ENCODE measurements around the gene DEFB132. TPM values are rescaled to one million over a fixed set of nuclear protein-coding genes. Genes with fewer than 3 reads are reported as not detected.

Gene DEFB132
- total and polyA plus RNA-seq, 9 of the 15 experiments (the other 6 are each of a cell fraction or from before 2014, with no cell fraction given) = not detected

DNA sequence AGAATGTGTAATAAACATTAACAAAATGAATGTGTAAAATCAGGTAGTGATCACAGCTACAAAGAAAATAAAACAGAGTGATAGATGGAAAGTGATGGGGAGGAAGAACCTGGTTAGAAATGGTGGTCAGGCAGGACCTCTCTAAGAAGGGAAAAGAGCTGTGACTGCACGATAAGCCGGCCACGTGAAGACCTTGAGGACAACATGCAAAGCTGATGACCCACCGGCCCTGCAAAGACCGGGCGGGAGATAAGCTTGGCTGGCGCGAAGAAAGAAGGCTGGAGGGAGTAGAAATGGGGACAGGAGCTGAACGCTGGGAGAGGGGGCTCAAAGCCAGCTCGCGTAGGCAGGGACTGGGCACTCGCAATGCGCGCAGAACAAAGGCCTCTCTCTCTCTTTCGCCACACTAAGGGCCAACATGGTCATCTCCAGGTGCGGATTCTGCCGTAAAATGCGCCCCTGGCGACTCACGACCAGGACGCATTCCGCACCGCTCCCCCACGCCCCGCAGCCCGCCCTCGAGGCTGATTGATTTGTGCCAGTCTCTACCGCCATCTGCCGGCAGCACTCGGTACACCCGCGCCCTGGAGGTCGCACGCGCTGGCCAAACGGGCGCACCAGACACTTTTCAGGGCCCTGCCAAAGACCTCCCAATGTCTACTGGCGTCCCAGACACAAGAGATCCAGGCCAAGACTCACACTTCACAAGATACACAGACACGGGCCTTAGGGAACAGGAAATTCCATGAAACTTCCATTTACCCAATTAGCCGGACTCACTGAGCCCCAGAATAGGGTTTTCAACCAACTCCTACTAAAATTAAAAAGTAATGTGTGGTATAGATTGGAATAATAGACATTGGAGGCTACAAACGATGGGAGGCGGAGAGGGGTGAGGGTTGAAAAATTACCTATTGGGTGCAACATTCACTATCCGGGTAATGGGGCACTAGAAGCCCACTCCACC lies 9.4 kb downstream of the DEFB132 start (continued):
- TF ChIP-seq, protein P1, sequence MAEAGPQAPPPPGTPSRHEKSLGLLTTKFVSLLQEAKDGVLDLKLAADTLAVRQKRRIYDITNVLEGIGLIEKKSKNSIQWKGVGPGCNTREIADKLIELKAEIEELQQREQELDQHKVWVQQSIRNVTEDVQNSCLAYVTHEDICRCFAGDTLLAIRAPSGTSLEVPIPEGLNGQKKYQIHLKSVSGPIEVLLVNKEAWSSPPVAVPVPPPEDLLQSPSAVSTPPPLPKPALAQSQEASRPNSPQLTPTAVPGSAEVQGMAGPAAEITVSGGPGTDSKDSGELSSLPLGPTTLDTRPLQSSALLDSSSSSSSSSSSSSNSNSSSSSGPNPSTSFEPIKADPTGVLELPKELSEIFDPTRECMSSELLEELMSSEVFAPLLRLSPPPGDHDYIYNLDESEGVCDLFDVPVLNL (CRISPR knock-in tag; IDR thresholded peaks at IDR 0.05; ENCODE audit: low read depth) = peak; percentile 74; the same call in 1 of the 2 replicates
- TF ChIP-seq CCAR2 (IDR thresholded peaks at IDR 0.05; ENCODE audit: low read depth, low read length) (no peak), ZNF354B (CRISPR knock-in tag; IDR thresholded peaks at IDR 0.05) (no peak), HDAC2 (IDR thresholded peaks at IDR 0.05) (peak; percentile 78; the same call in 1 of the 2 replicates), NBN (IDR thresholded peaks at IDR 0.05; ENCODE audit: low read depth) (peak; percentile 75; the same call in 1 of the 2 replicates), ZNF143 (CRISPR knock-in tag; IDR thresholded peaks at IDR 0.05) (peak; percentile 44; the same call in 1 of the 2 replicates), ZBTB17 (CRISPR knock-in tag; IDR thresholded peaks at IDR 0.05) (no peak), NR1H2 (CRISPR knock-in tag; IDR thresholded peaks at IDR 0.05) (peak; percentile 95; the same call in 1 of the 2 replicates), ZNF212 (CRISPR knock-in tag; IDR thresholded peaks at IDR 0.05) (no peak), STAG1 (CRISPR knock-in tag; IDR thresholded peaks at IDR 0.05; ENCODE audit: borderline replicate concordance) (peak; percentile 67), HCFC1 (IDR thresholded peaks at IDR 0.05; ENCODE audit: low read depth, low read length) (peak; percentile 43), DMBX1 (CRISPR knock-in tag; IDR thresholded peaks at IDR 0.05; ENCODE audit: borderline replicate concordance) (peak; percentile 90), LARP7 (IDR thresholded peaks at IDR 0.05) (no peak), KLF1 (tag; IDR thresholded peaks at IDR 0.05) (no peak), MEF2D (tag; conservative IDR thresholded peaks at IDR 0.05; ENCODE audit: low read depth) (peak; percentile 68), SIN3B (IDR thresholded peaks at IDR 0.05; ENCODE audit: low read depth) (no peak), BMI1 (IDR thresholded peaks at IDR 0.05; ENCODE audit: low read length) (no peak)
- TF ChIP-seq, protein P2, sequence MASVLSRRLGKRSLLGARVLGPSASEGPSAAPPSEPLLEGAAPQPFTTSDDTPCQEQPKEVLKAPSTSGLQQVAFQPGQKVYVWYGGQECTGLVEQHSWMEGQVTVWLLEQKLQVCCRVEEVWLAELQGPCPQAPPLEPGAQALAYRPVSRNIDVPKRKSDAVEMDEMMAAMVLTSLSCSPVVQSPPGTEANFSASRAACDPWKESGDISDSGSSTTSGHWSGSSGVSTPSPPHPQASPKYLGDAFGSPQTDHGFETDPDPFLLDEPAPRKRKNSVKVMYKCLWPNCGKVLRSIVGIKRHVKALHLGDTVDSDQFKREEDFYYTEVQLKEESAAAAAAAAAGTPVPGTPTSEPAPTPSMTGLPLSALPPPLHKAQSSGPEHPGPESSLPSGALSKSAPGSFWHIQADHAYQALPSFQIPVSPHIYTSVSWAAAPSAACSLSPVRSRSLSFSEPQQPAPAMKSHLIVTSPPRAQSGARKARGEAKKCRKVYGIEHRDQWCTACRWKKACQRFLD (CRISPR knock-in tag; IDR thresholded peaks at IDR 0.05) = peak; percentile 88
- TF ChIP-seq, protein P3, sequence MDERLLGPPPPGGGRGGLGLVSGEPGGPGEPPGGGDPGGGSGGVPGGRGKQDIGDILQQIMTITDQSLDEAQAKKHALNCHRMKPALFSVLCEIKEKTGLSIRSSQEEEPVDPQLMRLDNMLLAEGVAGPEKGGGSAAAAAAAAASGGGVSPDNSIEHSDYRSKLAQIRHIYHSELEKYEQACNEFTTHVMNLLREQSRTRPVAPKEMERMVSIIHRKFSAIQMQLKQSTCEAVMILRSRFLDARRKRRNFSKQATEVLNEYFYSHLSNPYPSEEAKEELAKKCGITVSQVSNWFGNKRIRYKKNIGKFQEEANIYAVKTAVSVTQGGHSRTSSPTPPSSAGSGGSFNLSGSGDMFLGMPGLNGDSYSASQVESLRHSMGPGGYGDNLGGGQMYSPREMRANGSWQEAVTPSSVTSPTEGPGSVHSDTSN (CRISPR knock-in tag; IDR thresholded peaks at IDR 0.05; ENCODE audit: low read depth) = no peak
- TF ChIP-seq, protein P3 (tag; conservative IDR thresholded peaks at IDR 0.05; ENCODE audit: low read depth) = no peak
- TF ChIP-seq, protein P4, sequence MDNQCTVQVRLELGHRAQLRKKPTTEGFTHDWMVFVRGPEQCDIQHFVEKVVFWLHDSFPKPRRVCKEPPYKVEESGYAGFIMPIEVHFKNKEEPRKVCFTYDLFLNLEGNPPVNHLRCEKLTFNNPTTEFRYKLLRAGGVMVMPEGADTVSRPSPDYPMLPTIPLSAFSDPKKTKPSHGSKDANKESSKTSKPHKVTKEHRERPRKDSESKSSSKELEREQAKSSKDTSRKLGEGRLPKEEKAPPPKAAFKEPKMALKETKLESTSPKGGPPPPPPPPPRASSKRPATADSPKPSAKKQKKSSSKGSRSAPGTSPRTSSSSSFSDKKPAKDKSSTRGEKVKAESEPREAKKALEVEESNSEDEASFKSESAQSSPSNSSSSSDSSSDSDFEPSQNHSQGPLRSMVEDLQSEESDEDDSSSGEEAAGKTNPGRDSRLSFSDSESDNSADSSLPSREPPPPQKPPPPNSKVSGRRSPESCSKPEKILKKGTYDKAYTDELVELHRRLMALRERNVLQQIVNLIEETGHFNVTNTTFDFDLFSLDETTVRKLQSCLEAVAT (IDR thresholded peaks at IDR 0.05) = 0 out of 4 replicates have a peak, but pooled peaks of 1 of the 2 experiments have one; percentile 5
